GM23338 (cell line): ENCODE results near the gene DAB2. TPM values are rescaled to one million over a fixed set of nuclear protein-coding genes. Genes with fewer than 3 reads are reported as not detected.
"Not testable (repeated sequence)": the region's sequence is repeated elsewhere in the genome, so short reads cannot be mapped to it uniquely, and the experiment has no call there.

Source experiments
- ATAC-seq: fragments of 200-7000 bp; cut with Tn5 transposase; 3 replicates; pipeline ENCODE4 v1.9.1; 2020
- DNase-seq: peaks from one replicate; pipeline ENCODE4 v3.0.0-alpha.2; 2015; ENCODE audit warnings: low spot score
- H2AFZ ChIP-seq: fragments of 200-600 bp; sonication (generic); 2 replicates; pipeline ENCODE4 v1.8.0; 2016; ENCODE audit warnings: antibody characterized with exemption, mild to moderate bottlenecking, moderate library complexity
- H3F3A ChIP-seq: fragments of 200-600 bp; sonication (generic); replicated peaks from 2 replicates; pipeline ENCODE4 v1.8.0; 2017; ENCODE audit warnings: antibody characterized with exemption, mixed run types, low read depth
- H3K27ac ChIP-seq: fragments of 200-600 bp; sonication (generic); 2 replicates; pipeline ENCODE4 v1.6.1; 2016; ENCODE audit warnings: low read depth
- H3K27me3 ChIP-seq: fragments of 200-600 bp; sonication (generic); 2 replicates; pipeline ENCODE4 v1.8.0; 2016; ENCODE audit warnings: mild to moderate bottlenecking, mixed run types, moderate library complexity; ENCODE audit not compliant: insufficient read depth
- H3K36me3 ChIP-seq: fragments of 200-600 bp; sonication (generic); 2 replicates; pipeline ENCODE4 v1.8.0; 2016; ENCODE audit warnings: mild to moderate bottlenecking; ENCODE audit not compliant: insufficient read depth
- H3K4me1 ChIP-seq: fragments of 200-600 bp; sonication (generic); 2 replicates; pipeline ENCODE4 v1.8.0; 2016; ENCODE audit warnings: mild to moderate bottlenecking, moderate library complexity; ENCODE audit not compliant: insufficient read depth
- H3K4me2 ChIP-seq: fragments of 200-600 bp; sonication (generic); 2 replicates; pipeline ENCODE4 v1.7.1; 2017; ENCODE audit warnings: mixed run types
- H3K4me3 ChIP-seq: fragments of 200-600 bp; sonication (generic); 2 replicates; pipeline ENCODE4 v1.6.1; 2016; ENCODE audit warnings: mixed run types
- H3K79me2 ChIP-seq: fragments of 200-600 bp; sonication (generic); replicated peaks from 2 replicates; pipeline ENCODE4 v1.8.0; 2017; ENCODE audit warnings: mild to moderate bottlenecking; ENCODE audit not compliant: insufficient read depth
- H3K9me2 ChIP-seq: fragments of 200-600 bp; sonication (generic); 2 replicates; pipeline ENCODE4 v1.8.0; 2017; ENCODE audit not compliant: insufficient read depth
- H4K20me1 ChIP-seq: fragments of 200-600 bp; sonication (generic); replicated peaks from 2 replicates; pipeline ENCODE4 v1.8.0; 2017; ENCODE audit warnings: mild to moderate bottlenecking; ENCODE audit not compliant: insufficient read depth
- H3K27ac Mint-ChIP-seq: 2 replicates; pipeline ENCODE4 v1.8.0; 2020; ENCODE audit warnings: inconsistent platforms, mild to moderate bottlenecking, moderate library complexity, mixed read lengths
- H3K27me3 Mint-ChIP-seq: 3 replicates; pipeline ENCODE4 v1.8.0; 2022; ENCODE audit warnings: low read depth, mild to moderate bottlenecking, moderate library complexity, mixed read lengths, inconsistent platforms; ENCODE audit not compliant: insufficient read depth, poor library complexity
- H3K36me3 Mint-ChIP-seq: 3 replicates; pipeline ENCODE4 v1.8.0; 2021; ENCODE audit warnings: low read depth, mild to moderate bottlenecking, inconsistent platforms, moderate library complexity, mixed read lengths
- H3K4me1 Mint-ChIP-seq: 3 replicates; pipeline ENCODE4 v1.8.0; 2020; ENCODE audit warnings: mild to moderate bottlenecking, inconsistent platforms, mixed read lengths
- H3K4me3 Mint-ChIP-seq: 3 replicates; pipeline ENCODE4 v1.8.0; 2021; ENCODE audit warnings: moderate library complexity, mild to moderate bottlenecking, inconsistent platforms, mixed read lengths
- H3K9me3 Mint-ChIP-seq: 3 replicates; pipeline ENCODE4 v1.8.0; 2020; ENCODE audit warnings: moderate library complexity, mild to moderate bottlenecking, inconsistent platforms, mixed read lengths
- CTCF ChIP-seq, 2 experiments: fragments of 200-600 bp in 1 of 2; sonication (generic) in 1 of 2; conservative IDR thresholded peaks; 2 replicates each; pipeline versions ENCODE4 v1.5.1 to v1.6.1; 2016 to 2017; ENCODE audit warnings: antibody characterized with exemption in 2 of 2, low read depth in 2 of 2, mild to moderate bottlenecking in 2 of 2, moderate library complexity in 1 of 2
- ZNF331 ChIP-seq: fragments of 250-450 bp; sonication (Bioruptor Pico); IDR thresholded peaks from 2 replicates; pipeline ENCODE4 v1.5.0; 2020; ENCODE audit warnings: low read depth, mild to moderate bottlenecking, moderate library complexity
- polyA plus RNA-seq: library from polyadenylated mRNA; unstranded; fragments of >200 nt; fragmentation: Nextera tagmentation; extraction: Ambion mirVana; gene quantifications from 2 replicates; pipeline ENCODE4 v1.2.1, GENCODE V29; 2016
- total RNA-seq: library from RNA; depleted of rRNA; stranded (reverse); fragments of >200 nt; shearing (Covaris generic); gene quantifications from 2 replicates; pipeline ENCODE4 v1.2.3, GENCODE V29; 2014

Gene DAB2
- total and polyA plus RNA-seq, 2 experiments from 2014 or later: 6.4 to 8.4 TPM

GRCh38 chr5:39403761-39404160 is 21.0 kb downstream of the DAB2 start:
- not testable (repeated sequence) for H3K36me3 ChIP-seq, H3K27ac ChIP-seq, H3K36me3 Mint-ChIP-seq, H3K79me2 ChIP-seq, H4K20me1 ChIP-seq, H3K9me2 ChIP-seq, H3K27me3 Mint-ChIP-seq, DNase-seq, H3F3A ChIP-seq, H3K4me3 Mint-ChIP-seq, H3K27ac Mint-ChIP-seq, H2AFZ ChIP-seq, H3K9me3 Mint-ChIP-seq, H3K4me2 ChIP-seq, ATAC-seq, H3K4me3 ChIP-seq, H3K27me3 ChIP-seq, H3K4me1 ChIP-seq
- peaks cover 13% of the 10 kb centered on the region for H3K4me1 Mint-ChIP-seq

- H3K27me3 Mint-ChIP-seq, H3F3A ChIP-seq, H3K36me3 ChIP-seq, H3K27ac Mint-ChIP-seq, H3K9me3 Mint-ChIP-seq, H3K4me3 ChIP-seq, H3K4me2 ChIP-seq, H3K4me1 ChIP-seq, H3K27me3 ChIP-seq, DNase-seq, H2AFZ ChIP-seq, H3K36me3 Mint-ChIP-seq, H3K79me2 ChIP-seq, H3K27ac ChIP-seq, ATAC-seq, H3K4me3 Mint-ChIP-seq, H4K20me1 ChIP-seq, H3K9me2 ChIP-seq: not testable (repeated sequence)
- peaks cover 13% of the 10 kb centered on the region for H3K4me1 Mint-ChIP-seq
These were observed 22.6 kb downstream of the DAB2 start for GRCh38 chr5:39402140-39402539.

GRCh38 chr5:39400713-39401578 is 23.8 kb downstream of the DAB2 start:
- Histone ChIP-seq H2AFZ (no peak overlapping the region), H3F3A (no peaks in the 10 kb centered on the region), H3K4me3 (no peak overlapping the region), H3K36me3 (no peaks in the 10 kb centered on the region), H3K4me1 (peaks cover 9% of the 10 kb centered on the region; the same call in 1 of the 2 replicates), H3K9me2 (no peaks in the 10 kb centered on the region; the same call in 1 of the 2 replicates), H3K4me2 (peak overlapping the region; percentile 6; the same call in 1 of the 2 replicates), H4K20me1 (no peaks in the 10 kb centered on the region), H3K27ac (no peak overlapping the region), H3K27me3 (no peaks in the 10 kb centered on the region), H3K79me2 (no peaks in the 10 kb centered on the region)
- DNase-seq (no peak), ATAC-seq (no peak)
- no peak overlapping the region for H3K27ac Mint-ChIP-seq
- H3K4me1 Mint-ChIP-seq: peaks cover 13% of the 10 kb centered on the region
- H3K4me3 Mint-ChIP-seq: no peak overlapping the region
- no peaks in the 10 kb centered on the region for H3K9me3 Mint-ChIP-seq
- no peak for TF ChIP-seq ZNF331
- no peaks in the 10 kb centered on the region for H3K27me3 Mint-ChIP-seq
- H3K36me3 Mint-ChIP-seq: no peaks in the 10 kb centered on the region

GRCh38 chr5:39399135-39400036 is 25.4 kb downstream of the DAB2 start:
- Histone ChIP-seq H3K9me2 (no peaks in the 10 kb centered on the region), H3K4me1 (peaks cover 9% of the 10 kb centered on the region; the same call in 1 of the 2 replicates), H3K4me2 (no peak overlapping the region), H3K4me3 (no peak overlapping the region), H3K27me3 (no peaks in the 10 kb centered on the region), H3K27ac (no peak overlapping the region), H2AFZ (no peak overlapping the region), H4K20me1 (no peaks in the 10 kb centered on the region), H3K36me3 (no peaks in the 10 kb centered on the region), H3F3A (no peaks in the 10 kb centered on the region), H3K79me2 (no peaks in the 10 kb centered on the region)
- Mint-ChIP-seq H3K27ac (no peak overlapping the region), H3K27me3 (no peaks in the 10 kb centered on the region), H3K4me3 (no peak overlapping the region), H3K36me3 (no peaks in the 10 kb centered on the region), H3K9me3 (no peaks in the 10 kb centered on the region), H3K4me1 (peaks cover 20% of the 10 kb centered on the region)
- ATAC-seq: no peak
- peak; percentile 11 for DNase-seq
- TF ChIP-seq CTCF (conservative IDR thresholded peaks at IDR 0.05; ENCODE audit: low read depth in 2 of 2): no peak
